ENCODE results near the gene IRF7. TPM values are rescaled to one million over a fixed set of nuclear protein-coding genes. Genes with fewer than 3 reads are reported as not detected.

Gene IRF7
- total RNA-seq, 1 experiment from 2014 or later: 8.8 TPM

DNA sequence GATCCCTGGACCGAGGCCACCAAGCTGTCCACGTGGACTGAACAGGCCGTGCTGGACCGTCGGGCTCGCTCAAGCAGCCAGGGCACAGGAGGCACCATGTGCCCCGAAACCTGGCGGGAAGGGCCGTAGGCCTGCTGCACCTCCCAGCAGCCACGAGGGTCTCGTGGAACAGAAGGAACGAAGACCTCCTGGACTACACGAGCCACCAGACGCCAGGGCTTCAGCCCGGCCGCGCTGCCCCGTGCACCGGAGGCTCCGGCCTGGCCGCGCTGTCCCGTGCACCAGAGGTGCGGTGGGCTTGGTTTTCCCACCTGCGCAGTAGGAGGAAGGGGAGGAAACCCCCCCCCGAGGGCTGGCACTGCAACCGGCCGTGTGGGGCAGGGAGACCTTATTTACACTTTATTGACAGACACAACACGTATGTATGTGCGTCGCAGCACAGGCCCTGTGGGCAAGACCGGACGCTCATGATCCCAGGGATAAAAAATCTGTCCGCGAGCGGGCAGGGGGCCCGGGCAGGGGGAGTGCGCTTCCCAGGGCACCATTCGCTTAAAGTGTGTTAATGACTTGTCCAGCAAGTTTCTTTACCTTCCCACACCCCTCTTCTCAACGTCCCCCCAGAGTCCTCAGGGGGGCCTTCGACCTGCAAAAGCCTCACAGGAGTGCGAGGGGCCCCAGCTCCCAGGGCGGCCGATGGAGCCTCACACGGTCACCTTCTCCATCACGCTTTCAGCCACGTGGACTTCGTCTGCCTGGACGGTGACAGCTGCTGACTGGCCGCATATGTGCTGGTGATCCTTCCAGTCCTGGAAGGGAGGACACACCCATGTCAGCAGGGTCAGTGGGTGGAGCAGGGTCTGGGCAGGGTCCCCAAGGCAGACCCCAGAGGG, 28.3 kb upstream of the IRF7 start:
- ChIA-PET CTCF (no interaction called here), POLR2A (ENCODE audit: low non-redundant PET) (no interaction called here)
- TF ChIP-seq, protein P1, sequence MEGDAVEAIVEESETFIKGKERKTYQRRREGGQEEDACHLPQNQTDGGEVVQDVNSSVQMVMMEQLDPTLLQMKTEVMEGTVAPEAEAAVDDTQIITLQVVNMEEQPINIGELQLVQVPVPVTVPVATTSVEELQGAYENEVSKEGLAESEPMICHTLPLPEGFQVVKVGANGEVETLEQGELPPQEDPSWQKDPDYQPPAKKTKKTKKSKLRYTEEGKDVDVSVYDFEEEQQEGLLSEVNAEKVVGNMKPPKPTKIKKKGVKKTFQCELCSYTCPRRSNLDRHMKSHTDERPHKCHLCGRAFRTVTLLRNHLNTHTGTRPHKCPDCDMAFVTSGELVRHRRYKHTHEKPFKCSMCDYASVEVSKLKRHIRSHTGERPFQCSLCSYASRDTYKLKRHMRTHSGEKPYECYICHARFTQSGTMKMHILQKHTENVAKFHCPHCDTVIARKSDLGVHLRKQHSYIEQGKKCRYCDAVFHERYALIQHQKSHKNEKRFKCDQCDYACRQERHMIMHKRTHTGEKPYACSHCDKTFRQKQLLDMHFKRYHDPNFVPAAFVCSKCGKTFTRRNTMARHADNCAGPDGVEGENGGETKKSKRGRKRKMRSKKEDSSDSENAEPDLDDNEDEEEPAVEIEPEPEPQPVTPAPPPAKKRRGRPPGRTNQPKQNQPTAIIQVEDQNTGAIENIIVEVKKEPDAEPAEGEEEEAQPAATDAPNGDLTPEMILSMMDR (conservative IDR thresholded peaks at IDR 0.05; ENCODE audit: low read depth, low read length): no peak
- TF ChIP-seq EZH2 (IDR thresholded peaks at IDR 0.05; ENCODE audit: borderline replicate concordance, low read depth, low read length, poor library complexity, severe bottlenecking): no peak
- H3K4me3 ChIP-seq (ENCODE audit: low read depth, low read length, poor library complexity, severe bottlenecking): no peak overlapping the region
- DNase-seq (ENCODE audit: low spot score): no peak
- H3K36me3 ChIP-seq (ENCODE audit: insufficient read depth, low read length, poor library complexity, severe bottlenecking): no peaks in the 10 kb centered on the region
- intact Hi-C loops (cut with micrococcal nuclease; ENCODE audit: unreplicated experiment): no loop called here
- no peak overlapping the region for H3K27ac ChIP-seq (ENCODE audit: low read depth, low read length, poor library complexity, severe bottlenecking)
- H3K9me3 ChIP-seq (ENCODE audit: low read depth, low read length, poor library complexity, severe bottlenecking): no peaks in the 10 kb centered on the region
- H3K4me1 ChIP-seq (ENCODE audit: insufficient read depth, low read length, poor library complexity, severe bottlenecking): peaks cover 30% of the 10 kb centered on the region
- no peaks in the 10 kb centered on the region for H3K27me3 ChIP-seq (replicated peaks; ENCODE audit: insufficient read depth, low read depth, low read length, poor library complexity)
- BruUV-seq (replicated peaks): no TSS peak

DNA sequence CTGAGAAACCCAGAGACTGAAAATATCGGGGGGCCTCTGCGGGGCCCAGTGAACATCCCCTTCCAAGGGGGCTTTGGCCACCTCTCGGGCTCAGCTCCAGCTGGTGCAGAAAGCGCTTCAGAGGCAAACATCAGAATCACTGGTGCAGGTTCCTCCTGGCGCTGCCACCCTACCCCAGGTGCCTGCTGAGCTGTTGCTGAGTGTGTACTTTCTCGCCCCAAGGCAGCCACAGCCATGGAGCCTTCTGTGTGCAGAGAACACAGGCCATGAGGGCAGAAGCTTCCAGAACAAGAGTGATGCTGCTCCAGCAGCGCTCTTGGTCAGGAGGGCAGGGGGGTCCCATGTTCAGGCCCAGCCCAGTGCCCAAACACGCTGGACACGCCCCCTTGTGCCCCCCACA, 27.6 kb upstream of the IRF7 start:
- no TSS peak for BruUV-seq (replicated peaks)
- no peak for DNase-seq (ENCODE audit: low spot score)
- Histone ChIP-seq H3K4me1 (ENCODE audit: insufficient read depth, low read length, poor library complexity, severe bottlenecking) (peaks cover 38% of the 10 kb centered on the region), H3K36me3 (ENCODE audit: insufficient read depth, low read length, poor library complexity, severe bottlenecking) (no peaks in the 10 kb centered on the region), H3K4me3 (ENCODE audit: low read depth, low read length, poor library complexity, severe bottlenecking) (no peak overlapping the region), H3K27me3 (replicated peaks; ENCODE audit: insufficient read depth, low read depth, low read length, poor library complexity) (no peaks in the 10 kb centered on the region), H3K27ac (ENCODE audit: low read depth, low read length, poor library complexity, severe bottlenecking) (no peak overlapping the region), H3K9me3 (ENCODE audit: low read depth, low read length, poor library complexity, severe bottlenecking) (no peaks in the 10 kb centered on the region)
- POLR2A ChIA-PET (ENCODE audit: low non-redundant PET): no interaction called here
- intact Hi-C loops (cut with micrococcal nuclease; ENCODE audit: unreplicated experiment): no loop called here
- CTCF ChIA-PET: no interaction called here
- TF ChIP-seq EZH2 (IDR thresholded peaks at IDR 0.05; ENCODE audit: borderline replicate concordance, low read depth, low read length, poor library complexity, severe bottlenecking): no peak

DNA sequence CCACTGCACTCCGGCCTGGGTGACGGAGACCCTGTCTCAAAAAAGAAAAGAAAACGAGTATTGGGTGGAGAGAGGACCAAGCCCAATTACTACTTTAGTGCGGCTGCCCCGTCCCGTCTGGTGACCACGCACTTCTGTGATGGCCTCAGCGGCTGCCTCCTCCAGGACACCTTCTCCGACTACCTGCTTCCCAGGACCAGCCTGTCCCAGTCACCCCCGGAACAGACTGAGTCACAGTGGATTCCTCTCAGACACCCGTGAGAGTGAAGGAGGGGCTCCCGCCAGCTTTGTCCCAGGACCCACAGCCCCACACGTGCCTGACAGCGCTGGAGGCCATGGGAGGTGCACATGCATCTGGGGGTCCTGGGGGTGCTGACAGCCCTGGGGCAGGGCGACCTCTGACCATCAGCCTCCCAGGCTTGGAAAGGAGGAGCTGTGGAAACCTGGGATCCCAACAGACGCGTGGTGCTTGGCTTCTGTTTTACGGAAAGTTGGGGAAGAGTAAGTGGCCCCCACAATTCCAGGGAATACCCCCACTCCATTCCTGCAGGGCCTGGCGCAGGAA, 26.1 kb upstream of the IRF7 start:
- H3K9me3 ChIP-seq (ENCODE audit: low read depth, low read length, poor library complexity, severe bottlenecking): no peaks in the 10 kb centered on the region
- peaks cover 49% of the 10 kb centered on the region for H3K4me1 ChIP-seq (ENCODE audit: insufficient read depth, low read length, poor library complexity, severe bottlenecking)
- ChIA-PET CTCF (no interaction called here), POLR2A (ENCODE audit: low non-redundant PET) (interaction anchor here (0.7 kb wide), 1 partner anchor 38 kb away, joined by 3 read pairs; no protein-coding TSS in a partner anchor)
- no peaks in the 10 kb centered on the region for H3K27me3 ChIP-seq (replicated peaks; ENCODE audit: insufficient read depth, low read depth, low read length, poor library complexity)
- H3K36me3 ChIP-seq (ENCODE audit: insufficient read depth, low read length, poor library complexity, severe bottlenecking): no peaks in the 10 kb centered on the region
- no TSS peak for BruUV-seq (replicated peaks)
- H3K4me3 ChIP-seq (ENCODE audit: low read depth, low read length, poor library complexity, severe bottlenecking): no peak overlapping the region
- intact Hi-C loops (cut with micrococcal nuclease; ENCODE audit: unreplicated experiment): no loop called here
- DNase-seq (ENCODE audit: low spot score): no peak
- peak overlapping the region; percentile 59 for H3K27ac ChIP-seq (ENCODE audit: low read depth, low read length, poor library complexity, severe bottlenecking)
- TF ChIP-seq, protein P1 (conservative IDR thresholded peaks at IDR 0.05; ENCODE audit: low read depth, low read length): no peak
- TF ChIP-seq EZH2 (IDR thresholded peaks at IDR 0.05; ENCODE audit: borderline replicate concordance, low read depth, low read length, poor library complexity, severe bottlenecking): no peak

All from A673 (cell line).